ENCODE data around the gene IGF2R. TPM values are rescaled to one million over a fixed set of nuclear protein-coding genes. Genes with fewer than 3 reads are reported as not detected.

The IGF2R gene
- total RNA-seq, 4 donors from 2014 or later: 56.6 to 134 (median 108) TPM

DNA sequence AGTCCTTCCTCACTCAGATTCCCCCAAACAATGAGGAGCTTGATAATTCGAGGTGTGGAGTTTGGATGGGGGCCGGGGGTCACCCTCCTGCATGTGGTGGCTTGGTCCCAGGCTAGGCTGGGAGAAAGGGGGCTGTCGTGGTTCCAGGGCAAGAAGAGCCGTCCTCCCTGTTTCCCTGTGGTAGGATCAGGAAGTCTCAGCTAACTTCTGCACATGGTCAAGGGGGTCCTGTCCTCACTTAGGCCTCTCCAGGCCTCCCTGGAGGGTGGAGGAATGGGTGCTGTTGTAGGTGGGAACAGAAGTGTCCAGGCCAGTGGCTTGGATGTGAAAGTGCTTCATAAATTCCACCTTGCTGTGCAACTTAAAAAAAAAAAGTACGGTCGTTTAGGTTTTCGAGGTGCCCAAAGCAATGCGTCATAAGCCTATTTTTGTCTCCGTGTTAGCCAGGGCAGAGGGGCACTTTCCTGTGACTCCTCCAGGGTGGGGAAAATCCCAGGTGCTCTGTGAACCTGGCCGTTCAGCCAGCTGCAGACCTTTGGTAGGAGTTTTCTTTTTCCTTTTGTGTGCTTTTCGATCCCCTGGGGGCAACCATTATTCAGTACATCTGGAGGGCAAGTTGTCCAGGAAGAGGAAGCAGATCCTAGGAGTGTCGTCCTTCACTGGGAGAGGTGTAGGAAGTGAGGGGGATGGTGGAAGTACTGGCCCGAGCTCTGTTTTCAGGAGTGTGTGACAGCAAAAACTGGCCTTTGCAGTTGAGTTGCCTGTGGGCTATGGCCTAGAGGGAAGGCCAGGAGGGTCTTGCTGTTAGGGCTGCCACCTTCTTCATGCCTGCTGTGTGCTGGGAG is 9.6 kb downstream of the IGF2R start:
- DNase-seq: no peak

GRCh38 chr6:159979136-159979874 is 10.4 kb downstream of the IGF2R start:
- peak; percentile 57 to 79 for DNase-seq

More for the DNA sequence above, 9.6 kb downstream of the IGF2R start:
- Histone ChIP-seq H3K9me3 (no peaks in the 10 kb centered on the region), H3K4me1 (peaks cover 98 to 99% of the 10 kb centered on the region in 2 donors), H3K27ac (peak overlapping the region; percentile 89 to 98 (median 96)), H3K4me3 (peak overlapping the region in 2 of 4 donors; percentile 23 to 31), H3K27me3 (no peaks in the 10 kb centered on the region), H3K36me3 (no peaks in the 10 kb centered on the region)
- no peak for TF ChIP-seq POLR2A (IDR thresholded peaks at IDR 0.05)
- TF ChIP-seq, protein P1, sequence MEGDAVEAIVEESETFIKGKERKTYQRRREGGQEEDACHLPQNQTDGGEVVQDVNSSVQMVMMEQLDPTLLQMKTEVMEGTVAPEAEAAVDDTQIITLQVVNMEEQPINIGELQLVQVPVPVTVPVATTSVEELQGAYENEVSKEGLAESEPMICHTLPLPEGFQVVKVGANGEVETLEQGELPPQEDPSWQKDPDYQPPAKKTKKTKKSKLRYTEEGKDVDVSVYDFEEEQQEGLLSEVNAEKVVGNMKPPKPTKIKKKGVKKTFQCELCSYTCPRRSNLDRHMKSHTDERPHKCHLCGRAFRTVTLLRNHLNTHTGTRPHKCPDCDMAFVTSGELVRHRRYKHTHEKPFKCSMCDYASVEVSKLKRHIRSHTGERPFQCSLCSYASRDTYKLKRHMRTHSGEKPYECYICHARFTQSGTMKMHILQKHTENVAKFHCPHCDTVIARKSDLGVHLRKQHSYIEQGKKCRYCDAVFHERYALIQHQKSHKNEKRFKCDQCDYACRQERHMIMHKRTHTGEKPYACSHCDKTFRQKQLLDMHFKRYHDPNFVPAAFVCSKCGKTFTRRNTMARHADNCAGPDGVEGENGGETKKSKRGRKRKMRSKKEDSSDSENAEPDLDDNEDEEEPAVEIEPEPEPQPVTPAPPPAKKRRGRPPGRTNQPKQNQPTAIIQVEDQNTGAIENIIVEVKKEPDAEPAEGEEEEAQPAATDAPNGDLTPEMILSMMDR (IDR thresholded peaks at IDR 0.05 in 4 of 5, conservative IDR thresholded peaks at IDR 0.05 in 1 of 5): peak in 1 of 5 experiments; percentile 14
- in situ Hi-C loops (cut with MboI; ENCODE audit: low sequenced_read_pairs in 4 of 4): loop anchor here in 1 of 4 donors (10.0 kb wide), 1 partner anchor 284 kb away; the partner anchor contains the start of gene SOD2
- ATAC-seq: peak in 1 of 2 donors; percentile 34
- intact Hi-C loops (cut with DNase I; ENCODE audit: low total_unique reads): loop anchor here (1.0 to 5.0 kb wide), 2 partner anchors 46 to 851 kb away; no protein-coding TSS in a partner anchor

DNA sequence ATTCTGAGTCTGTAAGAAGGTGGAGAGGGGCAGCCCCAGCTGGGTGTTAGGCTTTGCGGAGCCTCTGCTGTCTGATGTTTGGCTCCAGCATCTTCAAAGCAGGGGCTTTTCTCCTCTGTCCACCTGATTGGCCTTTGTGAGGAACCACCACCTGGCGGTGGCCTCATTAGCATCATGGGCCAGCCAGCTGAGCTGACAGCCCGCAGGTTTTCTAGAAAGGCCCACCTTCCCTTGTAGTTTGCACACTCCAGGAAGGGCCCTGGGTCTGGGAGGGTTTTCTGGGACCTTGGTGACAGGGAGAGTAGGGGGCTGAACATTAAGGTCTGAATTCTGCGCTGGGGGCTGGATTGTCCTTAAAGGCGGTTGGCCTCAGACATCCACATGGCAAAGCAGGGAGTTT is 11.6 kb downstream of the IGF2R start:
- Histone ChIP-seq H3K27me3 (no peaks in the 10 kb centered on the region), H3K4me3 (no peak overlapping the region), H3K9me3 (no peaks in the 10 kb centered on the region), H3K36me3 (no peaks in the 10 kb centered on the region), H3K4me1 (peaks cover 98 to 99% of the 10 kb centered on the region in 2 donors), H3K27ac (peak overlapping the region; percentile 81 to 97 (median 92))
- ATAC-seq (no peak), DNase-seq (no peak)
- in situ Hi-C loops (cut with MboI; ENCODE audit: low sequenced_read_pairs in 4 of 4) (loop anchor here in 1 of 4 donors (10.0 kb wide), 1 partner anchor 54 kb away; no protein-coding TSS in a partner anchor), intact Hi-C loops (cut with DNase I; ENCODE audit: low total_unique reads) (loop anchor here (5.0 kb wide), 1 partner anchor 297 kb away; no protein-coding TSS in a partner anchor)
- TF ChIP-seq POLR2A (IDR thresholded peaks at IDR 0.05): no peak
- TF ChIP-seq, protein P1 (IDR thresholded peaks at IDR 0.05 in 4 of 5, conservative IDR thresholded peaks at IDR 0.05 in 1 of 5): no peak

More at GRCh38 chr6:159979136-159979874, 10.4 kb downstream of the IGF2R start:
- Histone ChIP-seq H3K36me3 (no peaks in the 10 kb centered on the region), H3K27ac (peak overlapping the region; percentile 89 to 98 (median 96)), H3K9me3 (no peaks in the 10 kb centered on the region), H3K27me3 (no peaks in the 10 kb centered on the region), H3K4me3 (peak overlapping the region in 1 of 4 donors; percentile 31), H3K4me1 (peaks cover 98 to 99% of the 10 kb centered on the region in 2 donors)
- ATAC-seq: peak; percentile 63 to 80
- peak in 1 of 2 donors; percentile 39 for TF ChIP-seq POLR2A (IDR thresholded peaks at IDR 0.05)
- TF ChIP-seq, protein P1 (IDR thresholded peaks at IDR 0.05 in 4 of 5, conservative IDR thresholded peaks at IDR 0.05 in 1 of 5): no peak
- intact Hi-C loops (cut with DNase I; ENCODE audit: low total_unique reads): loop anchor here (1.0 to 5.0 kb wide), 2 partner anchors 45 to 852 kb away; no protein-coding TSS in a partner anchor
- in situ Hi-C loops (cut with MboI; ENCODE audit: low sequenced_read_pairs in 4 of 4): loop anchor here in 1 of 4 donors (10.0 kb wide), 1 partner anchor 285 kb away; the partner anchor contains the start of gene SOD2

DNA sequence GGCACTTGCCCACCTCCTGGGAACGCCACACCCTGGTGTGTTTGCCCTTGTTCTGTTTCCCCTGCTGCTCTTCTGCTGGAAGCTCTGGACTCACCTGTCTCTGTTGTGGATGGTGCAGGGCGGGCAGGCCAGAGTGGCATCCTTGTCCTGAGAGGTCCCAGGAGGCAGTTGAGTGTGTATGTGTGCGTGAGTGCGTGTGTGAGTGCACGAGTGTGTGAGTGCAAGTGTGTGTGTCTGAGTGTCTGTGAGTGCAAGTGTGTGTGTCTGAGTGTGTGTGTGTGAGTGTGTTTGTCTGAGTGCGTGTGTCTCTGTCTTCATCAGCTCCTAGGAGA is 12.2 kb downstream of the IGF2R start:
- Histone ChIP-seq H3K4me3 (no peak overlapping the region), H3K27me3 (no peaks in the 10 kb centered on the region), H3K9me3 (no peaks in the 10 kb centered on the region), H3K4me1 (peaks cover 98% of the 10 kb centered on the region in 2 donors), H3K27ac (peak overlapping the region; percentile 81 to 97 (median 92)), H3K36me3 (no peaks in the 10 kb centered on the region)
- DNase-seq: no peak
- TF ChIP-seq POLR2A (IDR thresholded peaks at IDR 0.05): no peak
- TF ChIP-seq, protein P1 (IDR thresholded peaks at IDR 0.05 in 4 of 5, conservative IDR thresholded peaks at IDR 0.05 in 1 of 5): no peak
- intact Hi-C loops (cut with DNase I; ENCODE audit: low total_unique reads) (loop anchor here (5.0 kb wide), 1 partner anchor 296 kb away; no protein-coding TSS in a partner anchor), in situ Hi-C loops (cut with MboI; ENCODE audit: low sequenced_read_pairs in 4 of 4) (loop anchor here in 1 of 4 donors (10.0 kb wide), 1 partner anchor 54 kb away; no protein-coding TSS in a partner anchor)
- no peak for ATAC-seq

Data from gastrocnemius medialis (tissue), 4 donors.